ENCODE data around the gene NISCH.
"Not testable (repeated sequence)": the region's sequence is repeated elsewhere in the genome, so short reads cannot be mapped to it uniquely, and the experiment has no call there.

NISCH gene

DNA sequence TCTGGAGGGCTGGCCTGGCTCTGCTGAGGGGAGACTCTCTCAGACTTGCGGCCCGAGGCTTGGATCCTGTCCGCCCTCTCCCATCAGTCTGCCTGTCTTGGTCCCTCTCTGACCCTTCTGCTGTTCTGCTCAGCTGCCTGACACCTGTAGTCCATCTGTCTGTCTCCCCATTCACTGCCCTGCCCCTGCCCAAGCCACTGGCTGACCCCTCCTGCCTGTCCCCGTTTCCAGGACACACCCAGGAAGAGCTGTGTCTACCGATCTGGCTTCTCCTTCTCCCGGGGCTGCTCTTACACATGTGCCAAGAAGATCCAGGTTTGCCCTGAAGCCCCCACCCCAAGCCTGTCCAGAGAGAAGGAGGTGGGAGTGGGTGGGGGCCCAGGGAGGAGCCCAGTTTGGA, 59.8 kb downstream of the NISCH start:
- DNase-seq, result no peak

DNA sequence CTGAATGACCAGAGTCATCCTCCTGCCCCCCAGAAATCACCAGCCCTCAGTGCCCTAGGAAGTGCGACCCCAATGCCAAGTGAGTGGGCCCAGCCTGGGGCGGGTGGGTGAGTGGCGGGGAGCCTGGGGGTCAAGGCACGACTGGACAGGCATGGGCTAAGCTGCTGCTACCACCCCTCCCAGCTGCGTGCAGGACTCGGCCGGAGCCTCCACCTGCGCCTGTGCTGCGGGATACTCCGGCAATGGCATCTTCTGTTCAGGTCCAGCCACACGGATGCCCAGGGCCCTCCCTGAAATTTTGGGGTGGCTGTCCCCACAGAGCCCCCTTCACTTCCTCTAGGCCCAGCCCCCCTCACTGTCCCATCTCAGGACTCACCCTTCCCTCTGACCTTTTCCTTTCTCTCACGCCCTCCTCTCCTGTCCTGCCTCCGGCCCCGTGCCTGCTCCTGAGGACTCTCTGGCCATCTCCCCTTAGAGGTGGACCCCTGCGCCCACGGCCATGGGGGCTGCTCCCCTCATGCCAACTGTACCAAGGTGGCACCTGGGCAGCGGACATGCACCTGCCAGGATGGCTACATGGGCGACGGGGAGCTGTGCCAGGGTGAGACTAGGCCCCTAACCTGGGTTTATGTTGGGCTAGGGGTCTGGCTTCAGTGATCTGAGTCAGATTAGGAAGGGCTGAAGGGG, 61.2 kb downstream of the NISCH start:
- no peak for DNase-seq

DNA sequence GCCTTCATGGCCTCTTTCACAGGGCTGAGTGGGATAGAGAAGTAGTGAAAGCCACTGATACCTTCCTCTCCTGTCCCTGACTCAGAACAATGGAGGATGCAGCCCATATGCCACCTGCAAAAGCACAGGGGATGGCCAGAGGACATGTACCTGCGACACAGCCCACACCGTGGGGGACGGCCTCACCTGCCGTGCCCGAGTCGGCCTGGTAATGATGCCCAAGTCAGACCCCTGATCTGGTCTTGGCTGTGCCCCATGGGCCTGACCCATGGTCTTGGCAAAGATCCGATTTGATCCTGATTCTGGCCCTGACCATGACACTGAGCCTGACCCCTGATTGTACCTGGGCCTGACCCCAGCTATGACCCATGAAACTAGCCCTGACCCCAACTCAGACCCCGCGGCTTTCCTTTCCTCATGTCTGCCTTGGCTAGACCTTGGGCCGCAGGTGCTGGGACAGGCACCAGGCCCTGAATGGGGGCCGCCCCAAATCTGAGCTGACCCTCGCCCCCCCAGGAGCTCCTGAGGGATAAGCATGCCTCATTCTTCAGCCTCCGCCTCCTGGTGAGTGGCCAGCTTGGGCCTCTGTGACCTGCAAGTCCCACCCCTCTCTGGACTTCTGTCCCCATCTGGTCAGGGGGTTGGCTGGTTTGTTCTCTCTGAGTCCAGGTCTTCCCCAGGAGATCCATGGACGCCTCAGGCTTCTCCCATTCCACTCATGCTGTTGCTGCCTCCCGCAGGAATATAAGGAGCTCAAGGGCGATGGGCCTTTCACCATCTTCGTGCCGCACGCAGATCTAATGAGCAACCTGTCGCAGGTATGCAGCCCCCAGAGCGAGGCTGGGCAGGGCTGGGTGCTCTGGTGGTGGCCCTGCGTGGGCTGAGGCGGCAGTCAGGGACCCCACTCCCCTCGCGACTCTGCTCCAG, 62.7 kb downstream of the NISCH start:
- no peak for DNase-seq

DNA sequence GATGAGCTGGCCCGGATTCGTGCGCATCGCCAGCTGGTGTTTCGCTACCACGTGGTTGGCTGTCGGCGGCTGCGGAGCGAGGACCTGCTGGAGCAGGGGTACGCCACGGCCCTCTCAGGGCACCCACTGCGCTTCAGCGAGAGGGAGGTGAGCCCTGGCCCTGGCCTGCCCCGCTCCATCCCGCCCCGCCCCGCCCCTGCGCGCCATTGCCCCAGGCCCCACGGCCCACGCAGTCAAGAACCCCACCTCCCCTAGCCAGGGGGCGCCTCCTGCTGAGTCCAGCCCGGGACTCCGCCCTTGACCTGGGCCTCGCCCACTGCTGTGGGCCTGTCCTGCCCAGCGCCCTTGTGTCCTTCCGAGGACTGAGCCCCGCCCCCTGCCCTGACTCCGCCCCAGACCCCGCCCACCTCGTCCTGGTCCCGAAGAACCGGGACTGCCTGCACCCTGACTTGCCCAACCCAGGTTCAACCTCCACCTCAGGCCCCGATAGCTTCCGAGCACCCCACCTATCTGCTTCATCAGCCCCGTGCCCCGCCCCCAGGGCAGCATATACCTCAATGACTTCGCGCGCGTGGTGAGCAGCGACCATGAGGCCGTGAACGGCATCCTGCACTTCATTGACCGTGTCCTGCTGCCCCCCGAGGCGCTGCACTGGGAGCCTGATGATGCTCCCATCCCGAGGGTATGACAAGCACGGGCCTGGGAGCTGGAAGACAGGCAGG, 63.5 kb downstream of the NISCH start:
- no peak for DNase-seq

DNA sequence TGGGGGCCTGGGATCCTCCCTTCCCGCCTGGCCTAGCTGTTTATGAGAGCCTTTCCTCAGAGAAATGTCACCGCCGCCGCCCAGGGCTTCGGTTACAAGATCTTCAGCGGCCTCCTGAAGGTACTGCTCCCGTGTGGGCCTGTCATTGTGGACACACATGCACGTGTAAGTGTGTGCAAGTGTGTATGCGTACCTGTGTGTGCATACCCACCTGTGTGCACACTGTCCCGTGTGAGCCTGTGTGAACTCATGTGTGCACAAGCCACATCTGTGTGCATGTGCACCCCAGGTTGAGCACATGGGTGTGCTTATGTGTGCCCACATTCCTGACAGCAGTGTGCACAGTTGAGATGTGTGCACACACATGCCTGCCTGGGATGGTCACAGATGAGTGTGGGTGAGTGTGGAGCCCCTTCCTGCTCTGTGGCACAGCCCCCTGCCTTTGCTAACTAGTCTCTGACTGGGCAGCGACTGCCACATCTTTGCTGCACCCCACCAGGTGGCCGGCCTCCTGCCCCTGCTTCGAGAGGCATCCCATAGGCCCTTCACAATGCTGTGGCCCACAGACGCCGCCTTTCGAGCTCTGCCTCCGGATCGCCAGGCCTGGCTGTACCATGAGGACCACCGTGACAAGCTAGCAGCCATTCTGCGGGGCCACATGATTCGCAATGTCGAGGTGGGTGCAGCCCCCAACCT, 64.2 kb downstream of the NISCH start:
- DNase-seq, result no peak

DNA sequence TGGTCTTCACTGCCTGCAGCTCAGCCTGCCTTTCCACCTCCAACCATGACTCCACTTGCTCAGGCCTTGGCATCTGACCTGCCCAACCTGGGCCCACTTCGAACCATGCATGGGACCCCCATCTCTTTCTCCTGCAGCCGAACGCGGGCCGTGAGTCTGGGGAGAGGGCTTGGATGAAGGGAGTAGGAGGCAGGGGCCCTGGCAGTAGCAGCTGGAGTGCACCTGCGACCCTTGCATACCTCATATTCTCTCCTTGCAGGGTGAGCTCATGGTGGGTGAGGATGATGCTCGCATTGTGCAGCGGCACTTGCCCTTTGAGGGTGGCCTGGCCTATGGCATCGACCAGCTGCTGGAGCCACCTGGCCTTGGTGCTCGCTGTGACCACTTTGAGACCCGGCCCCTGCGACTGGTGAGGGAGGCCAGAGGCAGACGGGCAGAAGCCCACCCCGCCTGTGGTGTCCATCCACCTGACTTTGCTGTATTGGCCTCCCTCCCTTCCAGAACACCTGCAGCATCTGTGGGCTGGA, 64.8 kb downstream of the NISCH start:
- DNase-seq, result no peak

DNA sequence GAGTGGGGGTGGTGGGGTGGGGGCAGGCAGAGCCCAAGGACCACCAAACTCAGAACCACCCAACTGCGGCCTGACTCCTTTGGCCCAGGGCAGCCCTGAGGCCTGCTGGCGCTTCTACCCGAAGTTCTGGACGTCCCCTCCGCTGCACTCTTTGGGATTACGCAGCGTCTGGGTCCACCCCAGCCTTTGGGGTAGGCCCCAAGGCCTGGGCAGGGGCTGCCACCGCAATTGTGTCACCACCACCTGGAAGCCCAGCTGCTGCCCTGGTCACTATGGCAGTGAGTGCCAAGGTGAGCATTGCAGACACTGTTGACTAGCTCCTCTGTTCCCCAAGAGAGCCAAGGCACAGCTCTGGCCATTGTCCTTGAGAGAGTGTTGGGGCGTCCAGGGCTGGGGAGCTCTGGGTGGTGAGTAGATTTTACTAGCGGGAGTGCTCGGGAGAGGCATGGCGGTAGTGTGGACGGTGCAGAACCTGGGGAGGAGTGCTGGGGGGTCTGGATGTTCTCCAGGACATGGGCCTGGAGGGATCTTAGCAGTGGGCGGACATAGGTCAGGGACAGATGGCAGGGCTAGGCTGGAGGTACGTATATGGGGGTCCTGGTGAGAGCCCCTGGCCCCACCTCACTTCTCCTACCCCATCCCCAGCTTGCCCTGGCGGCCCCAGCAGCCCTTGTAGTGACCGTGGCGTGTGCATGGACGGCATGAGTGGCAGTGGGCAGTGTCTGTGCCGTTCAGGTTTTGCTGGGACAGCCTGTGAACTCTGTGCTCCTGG, 65.5 kb downstream of the NISCH start:
- no peak for DNase-seq

DNA sequence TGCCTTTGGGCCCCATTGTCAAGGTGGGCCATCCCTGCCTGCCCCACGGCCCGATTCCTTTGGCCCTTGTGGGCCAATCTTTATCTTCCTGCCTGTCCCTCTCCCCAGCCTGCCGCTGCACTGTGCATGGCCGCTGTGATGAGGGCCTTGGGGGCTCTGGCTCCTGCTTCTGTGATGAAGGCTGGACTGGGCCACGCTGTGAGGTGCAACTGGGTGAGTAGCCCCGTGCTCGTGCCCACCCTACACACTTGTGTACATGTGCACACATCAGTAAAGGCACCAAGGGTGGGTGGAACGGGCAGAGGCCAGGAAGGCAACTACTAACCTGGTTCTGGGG, 66.1 kb downstream of the NISCH start:
- DNase-seq, result no peak

DNA sequence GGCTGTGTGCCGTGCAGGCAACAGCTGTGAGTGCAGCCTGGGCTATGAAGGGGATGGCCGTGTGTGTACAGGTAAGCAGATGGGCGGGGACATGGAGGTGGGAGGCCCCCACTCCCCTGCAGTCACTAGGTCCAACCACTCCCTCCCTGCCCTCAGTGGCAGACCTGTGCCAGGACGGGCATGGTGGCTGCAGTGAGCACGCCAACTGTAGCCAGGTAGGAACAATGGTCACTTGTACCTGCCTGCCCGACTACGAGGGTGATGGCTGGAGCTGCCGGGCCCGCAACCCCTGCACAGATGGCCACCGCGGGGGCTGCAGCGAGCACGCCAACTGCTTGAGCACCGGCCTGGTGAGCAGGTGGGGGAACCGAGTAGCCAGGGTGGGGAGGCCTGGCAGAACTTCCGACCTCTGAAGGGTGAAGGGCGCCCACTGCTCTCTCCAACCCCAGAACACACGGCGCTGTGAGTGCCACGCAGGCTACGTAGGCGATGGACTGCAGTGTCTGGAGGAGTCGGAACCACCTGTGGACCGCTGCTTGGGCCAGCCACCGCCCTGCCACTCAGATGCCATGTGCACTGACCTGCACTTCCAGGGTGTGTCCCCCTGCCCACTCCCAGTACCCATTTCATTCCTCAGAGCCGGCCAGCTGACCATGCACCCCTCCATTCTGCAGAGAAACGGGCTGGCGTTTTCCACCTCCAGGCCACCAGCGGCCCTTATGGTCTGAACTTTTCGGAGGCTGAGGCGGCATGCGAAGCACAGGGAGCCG, 66.7 kb downstream of the NISCH start:
- DNase-seq, result no peak

DNA sequence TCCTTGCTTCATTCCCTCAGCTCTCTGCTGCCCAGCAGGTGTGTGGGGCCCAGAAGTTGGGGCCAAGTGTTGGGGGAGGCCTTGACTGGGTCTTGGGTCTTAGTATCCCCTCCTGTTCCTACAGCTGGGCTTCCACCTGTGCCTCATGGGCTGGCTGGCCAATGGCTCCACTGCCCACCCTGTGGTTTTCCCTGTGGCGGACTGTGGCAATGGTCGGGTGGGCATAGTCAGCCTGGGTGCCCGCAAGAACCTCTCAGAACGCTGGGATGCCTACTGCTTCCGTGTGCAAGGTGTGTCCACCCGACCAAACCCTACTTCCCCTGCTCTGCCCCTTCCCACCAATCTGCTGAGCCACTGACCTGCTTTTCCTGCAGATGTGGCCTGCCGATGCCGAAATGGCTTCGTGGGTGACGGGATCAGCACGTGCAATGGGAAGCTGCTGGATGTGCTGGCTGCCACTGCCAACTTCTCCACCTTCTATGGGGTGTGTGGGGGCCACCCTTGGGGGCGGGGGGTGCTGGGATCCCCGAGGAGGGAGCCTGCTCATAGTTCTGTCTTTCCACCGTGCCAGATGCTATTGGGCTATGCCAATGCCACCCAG, 67.3 kb downstream of the NISCH start:
- no peak for DNase-seq

DNA sequence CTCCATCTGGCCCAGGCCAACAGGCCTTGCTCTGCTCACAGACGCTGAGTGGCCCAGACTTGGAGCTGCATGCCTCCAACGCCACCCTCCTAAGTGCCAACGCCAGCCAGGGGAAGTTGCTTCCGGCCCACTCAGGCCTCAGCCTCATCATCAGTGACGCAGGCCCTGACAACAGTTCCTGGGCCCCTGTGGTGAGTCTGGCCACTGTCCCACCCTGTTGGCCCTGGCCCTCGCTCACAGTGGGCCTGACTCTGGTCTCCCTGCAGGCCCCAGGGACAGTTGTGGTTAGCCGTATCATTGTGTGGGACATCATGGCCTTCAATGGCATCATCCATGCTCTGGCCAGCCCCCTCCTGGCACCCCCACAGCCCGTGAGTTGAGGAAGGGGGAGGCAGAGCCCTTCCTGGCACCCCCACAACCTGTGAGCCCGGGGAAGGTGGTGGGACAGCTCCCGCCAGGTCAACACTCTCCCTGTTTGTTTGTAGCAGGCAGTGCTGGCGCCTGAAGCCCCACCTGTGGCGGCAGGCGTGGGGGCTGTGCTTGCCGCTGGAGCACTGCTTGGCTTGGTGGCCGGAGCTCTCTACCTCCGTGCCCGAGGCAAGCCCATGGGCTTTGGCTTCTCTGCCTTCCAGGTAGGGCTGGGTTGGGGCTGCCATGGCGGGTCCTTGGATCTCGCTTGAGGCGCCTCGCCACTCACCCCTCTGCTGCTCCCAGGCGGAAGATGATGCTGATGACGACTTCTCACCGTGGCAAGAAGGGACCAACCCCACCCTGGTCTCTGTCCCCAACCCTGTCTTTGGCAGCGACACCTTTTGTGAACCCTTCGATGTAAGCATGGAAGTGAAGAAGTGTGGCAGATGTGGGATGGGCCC, 68.2 kb downstream of the NISCH start:
- DNase-seq, result no peak

DNA sequence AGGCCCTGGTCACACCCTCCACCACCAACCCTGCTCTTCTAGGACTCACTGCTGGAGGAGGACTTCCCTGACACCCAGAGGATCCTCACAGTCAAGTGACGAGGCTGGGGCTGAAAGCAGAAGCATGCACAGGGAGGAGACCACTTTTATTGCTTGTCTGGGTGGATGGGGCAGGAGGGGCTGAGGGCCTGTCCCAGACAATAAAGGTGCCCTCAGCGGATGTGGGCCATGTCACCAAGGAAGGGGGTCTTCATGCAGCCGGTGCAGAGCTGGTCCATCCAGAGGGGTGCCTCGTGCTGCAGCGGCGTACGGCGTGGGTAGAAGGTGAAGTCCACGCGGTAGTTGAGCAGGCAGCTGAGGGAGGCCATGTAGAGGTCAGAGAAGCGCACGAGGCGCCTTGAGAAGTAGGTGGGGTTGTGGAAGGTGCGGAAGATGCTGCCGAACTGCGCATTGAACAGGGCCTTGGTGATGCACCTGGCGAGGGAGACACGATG, 68.9 kb downstream of the NISCH start:
- DNase-seq, result no peak

DNA sequence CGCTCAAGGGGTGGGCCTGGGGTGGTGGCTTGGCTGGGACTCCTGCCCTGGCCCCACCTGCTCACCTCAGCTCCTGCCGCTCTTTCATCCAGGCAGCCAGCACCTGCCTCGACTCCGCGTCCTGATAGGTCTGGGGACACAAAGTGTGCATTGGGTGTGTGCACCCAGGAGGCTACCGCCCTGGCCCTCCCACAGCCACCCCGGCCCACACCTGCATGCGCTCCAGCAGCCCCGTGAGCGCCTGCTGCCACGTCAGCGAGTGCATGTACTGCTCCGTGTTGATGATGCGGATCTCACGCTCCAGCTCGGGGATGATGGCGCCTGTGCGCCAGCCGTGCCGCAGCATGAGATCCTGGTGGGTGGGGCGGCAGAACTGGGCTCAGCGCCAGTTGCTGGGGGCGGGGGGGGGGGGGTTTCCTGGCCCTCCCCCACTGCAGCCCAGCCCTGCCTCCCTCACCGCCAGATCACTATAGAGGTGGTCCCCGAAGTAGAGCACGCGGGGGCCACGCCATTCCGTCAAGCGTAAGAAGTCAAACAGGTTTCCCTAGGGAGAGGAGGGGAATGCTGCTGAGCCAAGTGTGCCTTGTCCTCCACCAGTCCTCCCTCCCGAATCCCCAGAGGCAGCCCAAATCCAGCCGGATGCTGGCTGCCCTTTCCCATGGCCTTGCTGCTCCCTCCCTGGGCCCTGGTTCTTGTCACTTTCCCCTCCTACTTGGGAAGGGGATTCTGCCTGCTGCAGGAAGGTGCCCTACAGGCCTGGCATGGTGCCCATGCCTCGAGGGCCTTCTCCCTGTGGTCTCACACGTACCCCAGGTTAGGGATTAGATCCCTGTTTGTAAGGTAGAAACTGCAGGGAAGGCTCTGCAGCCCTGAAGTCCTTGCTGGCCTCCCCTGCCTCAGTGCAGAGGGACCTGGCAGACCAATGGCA, 69.6 kb downstream of the NISCH start:
- DNase-seq, result no peak

DNA sequence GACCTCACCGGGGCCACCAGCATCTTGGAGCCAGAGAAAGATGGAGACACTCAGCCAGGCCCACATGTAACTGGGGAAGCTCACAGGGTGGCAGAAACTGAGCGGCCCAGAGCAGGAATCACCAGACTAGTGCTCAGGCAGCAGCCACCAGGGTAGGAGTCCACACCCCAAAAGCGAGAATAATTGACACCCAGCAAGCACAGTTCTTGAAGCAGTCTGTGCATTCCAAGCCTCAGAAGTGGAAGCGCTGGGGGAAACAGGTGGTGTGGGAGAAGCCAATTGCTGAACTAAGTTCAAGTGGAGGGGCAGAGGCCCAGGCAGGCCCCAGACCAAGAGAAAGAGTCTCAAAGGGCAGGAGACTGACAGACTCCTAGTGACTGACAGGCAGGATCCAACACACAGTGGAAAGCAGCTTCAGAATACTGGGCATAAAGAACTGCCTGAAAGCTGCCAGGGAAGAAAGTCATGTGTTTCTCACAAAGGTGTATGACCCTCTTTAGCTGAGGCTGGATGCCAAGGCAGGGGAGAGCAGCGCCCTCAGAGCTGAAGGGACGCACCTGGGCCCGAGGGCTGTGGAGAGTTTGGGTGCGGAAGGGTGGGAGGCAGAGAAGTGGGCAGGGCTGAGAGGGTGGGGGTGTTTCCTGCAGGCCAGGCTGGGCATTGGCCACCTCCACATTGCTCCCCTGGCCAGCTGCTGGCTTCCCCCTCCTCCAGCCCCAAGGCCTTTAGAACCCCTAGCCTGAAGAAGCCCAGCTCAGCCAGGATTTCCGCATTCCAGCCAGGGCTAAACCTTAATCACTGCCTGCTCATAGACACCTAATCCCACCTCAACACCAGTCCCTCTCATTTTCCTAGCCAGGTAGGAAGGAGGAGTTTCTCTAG, 70.5 kb downstream of the NISCH start:
- DNase-seq, result no peak

DNA sequence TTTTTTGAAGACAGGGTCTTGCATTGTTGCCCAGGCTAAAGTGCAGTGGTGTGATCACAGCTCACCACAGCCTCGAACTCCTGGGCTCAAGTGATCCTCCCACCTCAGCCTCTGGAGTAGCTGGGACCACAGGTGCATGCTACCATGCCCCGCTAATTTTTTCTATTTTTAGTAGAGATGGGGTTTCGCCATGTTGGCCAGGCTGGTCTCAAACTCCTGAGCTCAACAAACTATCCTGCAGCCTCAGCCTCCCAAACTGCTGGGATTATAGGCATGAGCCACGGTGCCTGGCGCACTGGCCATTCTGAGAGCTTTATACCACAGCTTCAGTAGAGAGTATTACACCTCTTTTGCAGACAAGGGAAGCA, 71.3 kb downstream of the NISCH start:
- DNase-seq, result not testable (repeated sequence)

DNA sequence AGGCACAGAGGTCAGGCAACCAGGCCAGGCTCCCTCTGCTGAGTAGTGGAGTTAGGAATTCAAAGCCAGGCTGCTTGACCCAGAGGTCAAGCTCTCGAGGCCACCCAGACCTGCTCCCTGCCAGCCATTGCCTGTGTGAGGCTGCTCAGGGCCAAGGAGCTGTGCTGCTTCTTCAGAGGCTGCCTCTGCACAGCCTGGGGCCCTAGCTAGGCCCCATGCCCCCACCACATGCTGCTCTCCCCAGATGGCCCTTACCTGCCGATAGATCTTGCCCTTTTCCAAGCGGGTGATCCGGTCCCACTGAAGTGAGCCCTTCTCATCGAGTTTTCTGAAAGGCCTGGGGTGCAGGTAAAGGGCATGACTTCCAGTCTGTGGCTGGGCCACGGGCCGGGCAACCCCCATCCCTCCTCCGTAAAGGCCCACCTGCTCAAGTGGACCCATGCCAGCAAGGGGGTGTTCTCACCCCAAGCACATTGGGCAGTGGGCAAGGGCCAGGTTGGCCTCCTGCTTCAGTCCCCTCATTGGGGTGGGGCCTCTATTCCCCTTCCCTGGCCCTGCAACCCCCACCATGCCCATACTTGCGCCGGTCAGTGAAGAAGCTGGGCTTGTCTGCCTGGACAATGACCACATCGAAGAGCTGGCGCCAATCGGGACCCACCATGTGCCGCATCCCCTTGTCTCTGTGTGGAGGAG, 71.8 kb downstream of the NISCH start:
- DNase-seq, result no peak
